ENCODE measurements around the gene GIGYF2.
"Not testable (repeated sequence)": the region's sequence is repeated elsewhere in the genome, so short reads cannot be mapped to it uniquely, and the experiment has no call there.

GIGYF2 gene

DNA sequence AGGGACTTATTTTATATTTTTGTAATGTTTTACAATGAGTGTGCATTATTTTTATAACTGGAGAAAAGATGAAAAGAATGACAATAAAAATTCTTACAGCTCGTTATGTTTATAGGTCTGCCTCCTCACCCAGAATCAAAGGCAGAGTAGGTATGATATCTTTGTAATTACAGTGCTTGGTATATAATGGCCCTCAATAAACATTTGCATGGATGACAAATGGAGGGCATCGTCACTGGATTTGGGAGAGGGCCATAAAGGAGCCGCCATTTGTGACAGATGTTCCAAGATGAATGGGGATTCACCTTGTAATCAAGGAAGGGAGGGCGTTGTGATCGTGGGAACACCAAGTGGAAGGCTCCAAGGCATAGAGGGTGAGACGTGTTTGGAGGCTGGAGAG, 22.6 kb upstream of the GIGYF2 start:
- TF ChIP-seq, protein P1, sequence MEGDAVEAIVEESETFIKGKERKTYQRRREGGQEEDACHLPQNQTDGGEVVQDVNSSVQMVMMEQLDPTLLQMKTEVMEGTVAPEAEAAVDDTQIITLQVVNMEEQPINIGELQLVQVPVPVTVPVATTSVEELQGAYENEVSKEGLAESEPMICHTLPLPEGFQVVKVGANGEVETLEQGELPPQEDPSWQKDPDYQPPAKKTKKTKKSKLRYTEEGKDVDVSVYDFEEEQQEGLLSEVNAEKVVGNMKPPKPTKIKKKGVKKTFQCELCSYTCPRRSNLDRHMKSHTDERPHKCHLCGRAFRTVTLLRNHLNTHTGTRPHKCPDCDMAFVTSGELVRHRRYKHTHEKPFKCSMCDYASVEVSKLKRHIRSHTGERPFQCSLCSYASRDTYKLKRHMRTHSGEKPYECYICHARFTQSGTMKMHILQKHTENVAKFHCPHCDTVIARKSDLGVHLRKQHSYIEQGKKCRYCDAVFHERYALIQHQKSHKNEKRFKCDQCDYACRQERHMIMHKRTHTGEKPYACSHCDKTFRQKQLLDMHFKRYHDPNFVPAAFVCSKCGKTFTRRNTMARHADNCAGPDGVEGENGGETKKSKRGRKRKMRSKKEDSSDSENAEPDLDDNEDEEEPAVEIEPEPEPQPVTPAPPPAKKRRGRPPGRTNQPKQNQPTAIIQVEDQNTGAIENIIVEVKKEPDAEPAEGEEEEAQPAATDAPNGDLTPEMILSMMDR (IDR thresholded peaks at IDR 0.05; ENCODE audit: low read length, missing control alignments): no peak
- H3K4me3 ChIP-seq (replicated peaks; ENCODE audit: low read depth, low read length): no peak overlapping the region
- no peak for DNase-seq (ENCODE audit: low read depth)

DNA sequence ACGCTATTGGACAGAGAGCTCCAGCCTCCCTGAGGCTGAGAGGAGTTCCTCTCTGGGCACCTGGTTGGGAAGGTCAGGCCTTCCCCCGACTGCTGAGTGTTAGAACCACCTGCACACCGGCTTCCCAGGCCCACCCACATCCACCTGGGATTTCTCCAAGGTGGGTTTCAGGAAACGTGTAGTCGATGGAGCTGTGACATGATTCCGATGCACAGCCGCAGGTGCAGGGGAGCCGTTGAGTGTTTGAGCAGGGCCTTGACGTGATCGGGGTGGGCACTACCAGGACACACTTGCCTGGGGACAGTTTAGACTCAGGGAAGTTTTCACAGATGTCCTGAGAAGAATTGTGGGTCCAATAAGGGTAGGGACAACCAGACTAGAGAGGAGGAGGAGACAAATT, 21.8 kb upstream of the GIGYF2 start:
- H3K4me3 ChIP-seq (replicated peaks; ENCODE audit: low read depth, low read length): no peak overlapping the region
- TF ChIP-seq, protein P1 (IDR thresholded peaks at IDR 0.05; ENCODE audit: low read length, missing control alignments): no peak
- DNase-seq (ENCODE audit: low read depth): no peak

DNA sequence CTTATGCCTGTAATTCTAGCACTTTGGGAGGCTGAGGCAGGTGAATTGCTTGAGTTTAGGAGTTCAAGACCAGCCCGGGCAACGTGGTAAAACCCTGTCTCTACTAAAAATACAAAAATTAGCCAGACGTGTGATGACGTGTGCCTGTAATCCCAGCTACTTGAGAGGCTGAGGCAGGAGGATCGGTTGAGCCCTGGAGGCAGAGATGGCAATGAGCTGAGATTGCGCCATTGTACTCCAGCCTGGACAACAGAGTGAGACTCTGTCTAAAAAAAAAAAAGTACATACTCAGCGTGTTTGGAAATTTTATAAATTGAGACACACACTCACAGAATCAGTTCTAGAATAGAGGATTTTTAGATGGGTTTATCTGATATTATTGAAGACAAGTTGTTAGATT, 17.1 kb upstream of the GIGYF2 start:
- DNase-seq (ENCODE audit: low read depth): no peak
- TF ChIP-seq, protein P1 (IDR thresholded peaks at IDR 0.05; ENCODE audit: low read length, missing control alignments): no peak

DNA sequence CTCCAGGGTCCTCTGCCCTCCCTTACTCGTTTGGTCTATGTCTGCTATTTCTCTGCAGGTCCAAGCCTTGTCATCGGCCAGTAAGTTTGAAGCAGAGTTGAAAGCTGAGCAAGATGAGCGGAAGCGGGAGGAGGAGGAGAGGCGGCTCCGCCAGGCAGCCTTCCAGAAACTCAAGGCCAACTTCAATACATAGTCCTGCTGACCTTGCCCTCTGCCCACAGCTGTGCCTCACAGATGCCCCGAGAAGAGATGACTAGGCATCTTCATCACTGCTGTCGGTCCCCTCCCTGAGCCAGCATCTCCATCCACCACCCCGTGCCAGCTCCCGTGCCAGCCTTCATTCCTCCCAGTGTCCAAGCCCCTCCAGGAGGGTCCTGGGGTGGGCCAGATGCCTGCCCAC, 15.6 kb upstream of the GIGYF2 start:
- peak; percentile 23 for DNase-seq (ENCODE audit: low read depth)
- TF ChIP-seq, protein P1 (IDR thresholded peaks at IDR 0.05; ENCODE audit: low read length, missing control alignments): no peak
- no peak overlapping the region for H3K4me3 ChIP-seq (replicated peaks; ENCODE audit: low read depth, low read length)

More for the DNA sequence above, 17.1 kb upstream of the GIGYF2 start:
- no peak overlapping the region for H3K4me3 ChIP-seq (replicated peaks; ENCODE audit: low read depth, low read length)

DNA sequence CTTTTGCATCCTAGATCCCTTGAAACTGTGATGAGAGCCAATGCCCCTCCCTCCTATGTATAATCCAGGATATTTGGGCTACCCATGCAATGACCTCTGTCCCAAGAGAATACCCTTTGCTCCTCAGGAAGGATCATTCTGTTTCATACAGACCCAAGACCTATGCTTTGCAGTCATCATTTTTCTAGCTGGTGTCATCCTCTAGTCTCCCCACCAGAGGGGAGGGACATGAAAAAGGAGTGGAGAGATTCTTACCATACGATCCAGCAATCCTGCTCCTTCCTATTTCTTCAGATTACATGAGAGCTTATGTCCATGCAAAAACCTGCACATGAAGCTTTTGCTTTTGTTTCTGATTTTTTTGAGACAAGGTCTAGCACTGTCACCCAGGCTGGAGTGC, 13.8 kb upstream of the GIGYF2 start:
- TF ChIP-seq, protein P1 (IDR thresholded peaks at IDR 0.05; ENCODE audit: low read length, missing control alignments): no peak
- DNase-seq (ENCODE audit: low read depth): no peak
- H3K4me3 ChIP-seq (replicated peaks; ENCODE audit: low read depth, low read length): no peak overlapping the region

DNA sequence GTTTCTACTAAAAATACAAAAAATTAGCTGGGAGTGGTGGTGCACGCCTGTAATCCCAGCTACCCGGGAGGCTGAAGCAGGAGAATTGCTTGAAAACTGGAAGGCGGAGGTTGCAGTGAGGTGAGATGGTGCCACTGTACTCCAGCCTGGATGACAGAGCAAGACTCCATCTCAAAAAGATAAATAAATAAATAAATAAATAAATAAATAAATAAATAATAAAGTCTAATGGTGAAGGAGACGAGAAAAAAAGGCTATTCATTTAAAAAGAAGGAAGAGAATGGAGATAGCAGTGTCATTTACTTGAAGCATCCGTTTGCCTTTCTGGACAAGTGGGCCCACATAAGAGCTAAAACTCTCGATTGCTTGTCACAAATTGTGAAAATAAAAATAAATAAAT, 11.7 kb upstream of the GIGYF2 start:
- not testable (repeated sequence) for H3K4me3 ChIP-seq (replicated peaks; ENCODE audit: low read depth, low read length); DNase-seq (ENCODE audit: low read depth)

DNA sequence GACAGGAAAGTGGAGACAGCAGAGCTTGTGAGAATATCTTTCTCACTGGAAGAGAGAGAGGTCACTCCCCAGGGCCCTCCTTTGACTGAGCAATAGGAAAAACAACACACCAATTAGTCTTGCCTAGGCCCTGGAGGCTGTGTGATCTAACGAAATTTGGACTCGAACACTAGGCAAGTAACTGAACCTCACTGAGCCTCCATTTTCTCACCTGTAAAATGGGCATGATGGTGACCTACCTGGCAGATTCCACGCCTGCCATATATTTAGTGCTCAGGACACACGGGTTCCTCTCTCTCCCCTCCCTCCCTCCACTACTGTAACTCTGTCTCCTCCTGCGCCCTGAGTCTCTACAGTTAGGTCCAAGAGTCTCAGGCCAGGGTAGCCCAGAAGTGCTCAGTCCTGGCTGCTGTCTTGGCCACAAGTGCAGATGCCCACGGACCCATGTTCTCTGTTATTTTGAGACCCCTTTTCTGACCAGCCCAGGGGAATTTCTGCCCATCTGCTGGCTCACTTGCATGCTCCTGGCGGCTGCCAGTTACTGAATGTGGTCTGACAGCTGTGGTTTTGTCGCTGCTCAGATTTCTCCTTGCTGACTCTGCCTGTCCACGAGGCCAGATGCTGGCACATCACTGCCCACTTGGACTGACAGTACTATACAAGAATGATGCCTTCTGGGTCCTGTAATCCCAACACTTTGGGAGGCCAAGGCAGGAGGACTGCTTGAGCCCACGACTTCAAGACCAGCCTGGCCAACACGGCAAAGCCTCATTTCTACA, 9.6 kb upstream of the GIGYF2 start:
- no peak overlapping the region for H3K4me3 ChIP-seq (replicated peaks; ENCODE audit: low read depth, low read length)
- TF ChIP-seq, protein P1 (IDR thresholded peaks at IDR 0.05; ENCODE audit: low read length, missing control alignments): no peak
- DNase-seq (ENCODE audit: low read depth): no peak

All from fibroblast of pulmonary artery (primary cell).